Tibial nerve (tissue), 4 donors: ENCODE measurements around the gene GFPT2. TPM values are rescaled to one million over a fixed set of nuclear protein-coding genes. Genes with fewer than 3 reads are reported as not detected.

ENCODE experiments used
- DNase-seq, 2 donors: peaks; one replicate each; pipeline ENCODE4 v3.0.0-alpha.2; 2019; ENCODE audit warnings: low spot score in 2 of 2
- H3K27ac ChIP-seq, 4 donors: fragments of 200-600 bp; sonication (generic) in 3 of 4; one replicate each; pipeline ENCODE4 v1.5.1; 2017 to 2019; ENCODE audit warnings: mild to moderate bottlenecking in 1 of 4
- H3K27me3 ChIP-seq, 2 donors: fragments of 200-600 bp; sonication (generic) in 1 of 2; one replicate each; pipeline versions ENCODE4 v1.5.1 to v1.6.0; 2017 to 2019
- H3K36me3 ChIP-seq, 3 donors: fragments of 200-600 bp; sonication (generic); one replicate each; pipeline ENCODE4 v1.5.1; 2018 to 2019
- H3K4me1 ChIP-seq, 4 donors: fragments of 200-600 bp; sonication (generic) in 3 of 4; one replicate each; pipeline ENCODE4 v1.5.1; 2017 to 2019
- H3K4me3 ChIP-seq, 4 donors: fragments of 200-600 bp; sonication (generic) in 3 of 4; one replicate each; pipeline ENCODE4 v1.5.1; 2017 to 2019; ENCODE audit warnings: mild to moderate bottlenecking in 1 of 4, moderate library complexity in 1 of 4
- H3K9me3 ChIP-seq, 4 donors: fragments of 200-600 bp; sonication (generic) in 3 of 4; one replicate each; pipeline ENCODE4 v1.5.1; 2017 to 2019
- CTCF ChIP-seq, 5 experiments: fragments of 200-600 bp in 3 of 5; fragments of 450-650 bp in 2 of 5; sonication (generic) in 3 of 5; IDR thresholded peaks; one replicate each; pipeline ENCODE4 v1.5.1; 2016 to 2019; ENCODE audit warnings: antibody characterized with exemption in 5 of 5, mild to moderate bottlenecking in 3 of 5, moderate library complexity in 2 of 5
- EP300 ChIP-seq, 2 donors: sonication (generic); formaldehyde crosslinking; IDR thresholded peaks; one replicate each; pipeline ENCODE4 v1.6.1; 2017; ENCODE audit warnings: antibody characterized with exemption in 2 of 2, mild to moderate bottlenecking in 1 of 2
- POLR2A ChIP-seq, 2 donors: fragments of 450-650 bp; IDR thresholded peaks; one replicate each; pipeline ENCODE4 v1.6.1; 2017; ENCODE audit warnings: antibody characterized with exemption in 2 of 2, mild to moderate bottlenecking in 2 of 2, moderate library complexity in 2 of 2
- WGBS, 2 donors: methylation state at CpG; one replicate each; pipeline ENCODE4 v1.1.5; 2018; 5-methylcytosine and 5-hydroxymethylcytosine counted together
- total RNA-seq, 4 donors: library from RNA; depleted of rRNA; stranded (reverse); fragments of >200 nt; gene quantifications; one replicate each; pipeline ENCODE4 v1.1.0, GENCODE V29; 2016

The GFPT2 gene
- total RNA-seq, 4 donors from 2014 or later: 36.1 to 64.5 (median 49.2) TPM

- WGBS, 2 donors: 83 to 88% methylated on average over 12 of the region's 12 CpGs
- peaks cover 0 to 88% (median 0%) of the 10 kb centered on the region in 3 donors for H3K36me3 ChIP-seq
- TF ChIP-seq CTCF (IDR thresholded peaks at IDR 0.05): no peak
- TF ChIP-seq POLR2A (IDR thresholded peaks at IDR 0.05): no peak
- no peak for TF ChIP-seq EP300 (IDR thresholded peaks at IDR 0.05)
These were observed 47.7 kb downstream of the GFPT2 start for GRCh38 chr5:180305481-180305880.

GRCh38 chr5:180304431-180305375, 48.4 kb downstream of the GFPT2 start:
- WGBS, 2 donors: 85% methylated on average over 18 of the region's 18 CpGs
- H3K4me1 ChIP-seq: no peaks in the 10 kb centered on the region
- peaks cover 0 to 86% (median 0%) of the 10 kb centered on the region in 3 donors for H3K36me3 ChIP-seq
- no peak overlapping the region for H3K27ac ChIP-seq
- H3K27me3 ChIP-seq: no peaks in the 10 kb centered on the region
- TF ChIP-seq CTCF (IDR thresholded peaks at IDR 0.05): no peak
- no peak for TF ChIP-seq EP300 (IDR thresholded peaks at IDR 0.05)
- no peak for TF ChIP-seq POLR2A (IDR thresholded peaks at IDR 0.05)
- H3K4me3 ChIP-seq: no peak overlapping the region
- no peak for DNase-seq
- no peaks in the 10 kb centered on the region for H3K9me3 ChIP-seq

More at GRCh38 chr5:180305481-180305880, 47.7 kb downstream of the GFPT2 start:
- Histone ChIP-seq H3K27me3 (no peaks in the 10 kb centered on the region), H3K4me3 (no peak overlapping the region), H3K4me1 (no peaks in the 10 kb centered on the region), H3K27ac (no peak overlapping the region), H3K9me3 (no peaks in the 10 kb centered on the region)
- DNase-seq: no peak

- WGBS, 2 donors: 87 to 90% methylated on average over 4 of the region's 4 CpGs
- H3K36me3 ChIP-seq: peaks cover 0 to 79% (median 0%) of the 10 kb centered on the region in 3 donors
- no peaks in the 10 kb centered on the region for H3K27me3 ChIP-seq
- H3K27ac ChIP-seq: no peak overlapping the region
- TF ChIP-seq EP300 (IDR thresholded peaks at IDR 0.05) (no peak), CTCF (IDR thresholded peaks at IDR 0.05) (no peak), POLR2A (IDR thresholded peaks at IDR 0.05) (no peak)
- no peak for DNase-seq
- H3K4me3 ChIP-seq: no peak overlapping the region
- no peaks in the 10 kb centered on the region for H3K9me3 ChIP-seq
- H3K4me1 ChIP-seq: no peaks in the 10 kb centered on the region
These were observed 49.2 kb downstream of the GFPT2 start for GRCh38 chr5:180304016-180304292.

GRCh38 chr5:180303226-180304015, 49.7 kb downstream of the GFPT2 start:
- Histone ChIP-seq H3K4me3 (no peak overlapping the region), H3K27ac (no peak overlapping the region), H3K9me3 (no peaks in the 10 kb centered on the region), H3K27me3 (no peaks in the 10 kb centered on the region), H3K36me3 (peaks cover 0 to 79% (median 0%) of the 10 kb centered on the region in 3 donors), H3K4me1 (no peaks in the 10 kb centered on the region)
- DNase-seq: no peak
- TF ChIP-seq CTCF (IDR thresholded peaks at IDR 0.05): no peak
- TF ChIP-seq POLR2A (IDR thresholded peaks at IDR 0.05): no peak
- no peak for TF ChIP-seq EP300 (IDR thresholded peaks at IDR 0.05)
- WGBS, 2 donors: 87 to 88% methylated on average over 17 of the region's 17 CpGs

- TF ChIP-seq EP300 (IDR thresholded peaks at IDR 0.05): no peak
- TF ChIP-seq POLR2A (IDR thresholded peaks at IDR 0.05): no peak
- TF ChIP-seq CTCF (IDR thresholded peaks at IDR 0.05): no peak
- no peak overlapping the region for H3K27ac ChIP-seq
- no peak for DNase-seq
- H3K4me3 ChIP-seq: no peak overlapping the region
- no peaks in the 10 kb centered on the region for H3K4me1 ChIP-seq
- H3K36me3 ChIP-seq: peaks cover 0 to 68% (median 0%) of the 10 kb centered on the region in 3 donors
- WGBS, 2 donors: 88 to 96% methylated on average over 10 of the region's 10 CpGs
- H3K27me3 ChIP-seq: no peaks in the 10 kb centered on the region
- no peaks in the 10 kb centered on the region for H3K9me3 ChIP-seq
These were observed 50.9 kb downstream of the GFPT2 start for GRCh38 chr5:180302256-180302655.
